NCI-H1436 treated with DMSO at 0.1 percent for 48 hours (cell line): Measurements from ENCODE around the gene MFF.
"Not testable (repeated sequence)": the region's sequence is repeated elsewhere in the genome, so short reads cannot be mapped to it uniquely, and the experiment has no call there.

Experiments used
- DNase-seq: peaks from one replicate; lab custom pipeline; 2025; lab: John Stamatoyannopoulos, UW

Gene MFF

DNA sequence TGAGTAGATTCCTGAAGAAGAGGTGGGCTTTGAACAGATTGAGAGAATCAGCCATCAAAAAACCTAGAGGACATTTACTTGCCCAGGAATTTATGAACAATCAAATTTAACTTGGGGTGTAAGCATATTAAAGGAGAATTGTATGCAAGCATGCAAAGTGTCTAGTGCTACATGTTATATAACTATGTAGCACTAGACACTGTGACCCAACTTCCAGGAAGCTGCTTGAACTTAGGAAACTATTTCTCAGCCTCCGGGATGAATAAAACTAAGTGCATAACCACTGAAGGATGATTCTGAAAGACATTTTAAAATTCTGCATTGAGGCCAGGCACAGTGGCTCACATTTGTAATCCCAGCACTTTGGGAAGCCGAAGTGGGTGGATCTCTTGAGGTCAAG, 12.4 kb downstream of the MFF start:
- no peak for DNase-seq

DNA sequence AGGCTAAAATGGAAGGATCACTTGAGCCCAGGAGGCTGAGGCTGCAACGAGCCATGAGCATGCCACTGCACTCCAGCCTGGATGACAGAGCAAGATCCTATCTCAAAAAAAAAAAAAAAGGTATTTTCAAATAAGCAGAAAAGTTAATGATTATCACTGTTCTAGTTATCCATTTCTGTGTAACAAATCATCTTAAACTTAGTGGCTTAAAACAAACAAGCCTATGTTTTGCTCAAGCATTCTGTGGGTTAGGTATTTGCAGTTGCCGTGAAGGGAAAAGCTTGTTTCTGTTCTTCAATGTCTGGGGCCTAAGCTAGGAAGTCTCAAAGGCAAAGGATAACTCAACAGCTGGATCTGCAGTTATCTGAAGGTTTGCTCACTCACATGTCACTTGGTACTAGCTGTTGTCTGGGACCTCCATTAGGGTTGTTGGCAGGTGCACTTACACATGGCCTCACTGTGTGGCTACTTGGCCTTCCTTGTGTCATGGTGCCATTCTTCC, 14.1 kb downstream of the MFF start:
- no peak for DNase-seq

DNA sequence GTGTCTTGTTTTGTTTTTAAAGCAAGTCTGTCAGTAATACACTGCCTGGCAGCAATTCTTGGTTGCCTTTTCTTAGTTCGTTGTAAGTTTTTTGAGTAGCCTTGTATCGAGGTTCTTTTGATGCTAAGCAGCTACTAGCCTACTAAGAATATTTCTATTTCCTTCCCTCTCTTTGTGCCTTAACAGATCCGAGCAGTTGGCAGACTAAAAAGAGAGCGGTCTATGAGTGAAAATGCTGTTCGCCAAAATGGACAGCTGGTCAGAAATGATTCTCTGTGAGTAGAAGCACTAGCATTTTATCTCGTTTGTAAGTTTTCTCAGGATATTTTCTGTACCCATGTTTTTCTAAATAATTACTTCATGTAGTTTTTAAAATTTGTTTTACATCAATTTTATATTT, 15.1 kb downstream of the MFF start:
- no peak for DNase-seq

DNA sequence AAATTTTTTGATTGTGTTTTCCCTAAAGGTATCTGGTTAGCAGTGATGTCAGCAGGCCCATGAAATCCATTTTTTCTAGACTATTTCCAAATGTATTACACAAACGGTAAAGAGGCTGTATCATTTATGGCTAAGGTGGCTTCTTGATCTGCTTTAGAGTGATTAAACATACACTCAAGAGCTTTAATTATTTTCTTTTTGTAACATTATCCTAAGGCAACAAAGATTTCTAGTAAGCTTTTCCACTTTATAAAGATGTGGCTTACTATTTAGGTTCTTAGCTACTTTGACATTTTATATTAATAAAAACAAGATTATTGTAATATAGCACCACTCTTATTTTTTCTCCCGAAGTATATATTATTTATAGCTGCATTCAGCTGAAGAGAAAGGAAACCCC, 16.5 kb downstream of the MFF start:
- no peak for DNase-seq

DNA sequence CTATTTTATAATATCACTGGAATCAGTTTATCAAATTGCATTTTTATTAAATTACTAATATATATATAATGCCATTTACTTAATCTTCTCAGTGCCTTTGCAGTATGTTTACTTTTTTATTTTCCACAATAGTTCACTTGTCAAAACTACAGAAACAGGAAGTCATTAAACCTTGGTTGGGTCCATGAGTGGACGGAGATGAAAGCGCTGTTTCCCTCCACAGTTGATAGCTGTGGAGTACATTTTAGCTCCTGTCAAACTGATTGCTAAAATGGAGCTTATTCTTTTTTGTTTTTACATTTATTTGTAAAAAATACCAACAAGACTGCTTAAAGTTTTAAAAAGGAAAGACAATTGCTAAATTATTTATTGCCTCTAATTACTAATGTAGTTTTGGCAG, 19.2 kb downstream of the MFF start:
- no peak for DNase-seq

DNA sequence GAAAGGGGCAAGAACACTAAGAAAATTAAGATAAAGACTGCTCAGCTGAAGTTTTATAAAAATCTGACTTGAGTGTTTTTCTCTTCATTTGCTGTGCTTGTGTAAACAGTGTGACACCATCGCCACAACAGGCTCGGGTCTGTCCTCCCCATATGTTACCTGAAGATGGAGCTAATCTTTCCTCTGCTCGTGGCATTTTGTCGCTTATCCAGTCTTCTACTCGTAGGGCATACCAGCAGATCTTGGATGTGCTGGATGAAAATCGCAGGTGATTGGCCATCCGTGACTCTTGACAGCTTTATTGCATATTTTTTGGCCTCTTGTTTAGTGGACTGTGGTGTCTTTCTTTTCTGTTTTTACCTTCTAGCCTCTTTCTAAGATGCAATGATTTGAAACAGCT, 22.1 kb downstream of the MFF start:
- no peak for DNase-seq

DNA sequence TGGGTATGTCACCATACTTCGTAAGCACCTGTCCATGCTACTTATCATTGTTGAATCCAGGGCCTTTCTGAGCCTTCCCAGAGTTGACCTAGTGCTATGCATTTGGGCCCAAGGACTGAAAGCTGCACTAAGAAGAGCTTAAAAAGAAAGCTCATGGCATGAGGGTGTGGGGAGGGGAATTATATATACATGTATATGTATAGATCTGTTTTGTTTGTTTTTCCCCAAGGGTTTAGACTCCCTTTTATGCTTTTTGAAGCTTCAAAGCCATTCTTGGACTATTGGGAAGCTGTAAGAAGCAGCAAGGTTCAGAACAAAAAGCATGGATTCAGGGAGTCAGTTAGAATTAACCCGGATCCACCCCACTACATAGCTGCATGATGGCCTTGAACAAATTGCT, 23.3 kb downstream of the MFF start:
- DNase-seq = no peak

DNA sequence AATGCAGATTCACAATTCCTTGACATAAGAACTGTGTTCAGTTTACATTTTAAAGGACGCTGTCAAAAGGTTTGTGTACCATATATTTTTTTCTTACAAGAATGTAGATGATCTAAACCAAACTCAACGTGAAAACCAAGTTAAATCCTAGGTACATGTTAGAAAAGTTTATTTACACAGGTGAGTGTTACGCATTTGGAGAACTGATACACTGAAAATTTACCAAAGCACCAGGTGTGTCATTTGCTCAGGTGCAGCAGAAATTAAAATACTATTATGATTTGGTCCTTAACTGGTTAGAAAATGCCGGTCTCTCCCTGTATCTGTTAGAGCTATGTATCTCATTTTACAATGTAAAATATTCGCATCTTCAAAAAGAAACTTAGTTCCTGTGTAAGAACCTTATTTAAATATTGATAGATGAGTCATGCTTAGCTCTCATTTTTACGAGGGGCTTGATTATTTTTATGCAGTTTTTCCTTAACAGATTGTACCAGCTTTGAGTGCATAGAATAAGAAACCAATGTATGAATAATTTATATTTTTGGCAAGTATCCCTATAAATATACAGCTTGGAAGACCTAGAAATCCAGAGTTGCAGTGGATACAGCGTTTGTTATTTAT, 25.1 kb downstream of the MFF start:
- DNase-seq = no peak

DNA sequence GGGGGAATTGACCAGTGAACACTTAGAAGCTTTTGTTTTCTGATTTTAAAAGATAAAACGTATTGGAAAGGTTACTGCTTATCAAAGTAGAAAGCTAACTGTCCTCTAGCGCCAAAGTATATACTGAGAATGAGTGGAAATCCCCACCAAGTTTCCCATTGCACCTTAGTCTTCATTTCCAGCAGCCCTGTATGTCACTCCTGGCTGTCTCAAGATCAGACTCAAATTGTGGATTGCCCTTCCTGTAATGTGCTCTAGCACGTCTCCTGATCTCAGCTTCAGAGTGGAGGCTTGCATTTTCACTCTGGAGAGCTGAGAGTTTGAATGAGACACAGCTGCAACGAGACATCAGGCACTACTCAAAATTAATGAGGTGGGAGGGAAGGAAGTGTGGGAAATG, 26.6 kb downstream of the MFF start:
- DNase-seq = no peak

DNA sequence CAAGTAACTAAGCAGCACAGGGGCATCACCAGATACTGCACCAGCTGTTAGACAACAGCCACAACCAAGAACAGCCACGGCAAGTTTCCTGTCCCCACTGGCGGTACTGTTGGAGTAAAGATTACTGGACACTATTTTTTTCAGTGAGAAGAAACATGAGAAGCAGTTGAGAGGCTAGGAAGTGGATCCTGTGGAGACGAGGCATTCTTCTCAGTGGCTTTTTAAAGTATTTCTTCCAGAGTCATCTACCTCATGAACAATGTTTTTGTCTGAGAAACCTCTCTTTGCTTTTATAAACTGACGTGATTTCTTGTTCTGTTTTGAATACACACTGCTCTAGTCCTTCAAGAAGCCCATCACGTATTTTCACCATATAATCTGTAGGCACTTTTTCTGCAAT, 35.3 kb downstream of the MFF start:
- DNase-seq = no peak

DNA sequence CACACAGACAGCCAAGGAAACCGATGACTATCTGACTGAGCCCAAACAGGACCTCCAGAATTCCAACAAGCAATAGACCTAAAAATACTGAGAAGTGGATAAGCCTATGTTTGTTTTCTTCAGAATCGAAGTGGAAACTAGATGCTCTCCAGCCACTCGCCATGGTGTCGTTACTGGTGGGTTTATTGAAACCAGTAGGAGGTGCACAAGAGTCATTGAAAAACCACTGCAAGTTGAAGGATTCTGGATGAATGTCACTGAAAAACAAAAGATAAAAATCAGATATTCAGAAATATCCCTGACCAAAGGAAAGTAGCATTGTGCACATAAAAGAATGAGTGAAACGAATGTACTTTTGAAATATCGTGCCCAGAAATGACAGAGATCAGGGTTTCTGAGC, 38.7 kb downstream of the MFF start:
- no peak for DNase-seq

DNA sequence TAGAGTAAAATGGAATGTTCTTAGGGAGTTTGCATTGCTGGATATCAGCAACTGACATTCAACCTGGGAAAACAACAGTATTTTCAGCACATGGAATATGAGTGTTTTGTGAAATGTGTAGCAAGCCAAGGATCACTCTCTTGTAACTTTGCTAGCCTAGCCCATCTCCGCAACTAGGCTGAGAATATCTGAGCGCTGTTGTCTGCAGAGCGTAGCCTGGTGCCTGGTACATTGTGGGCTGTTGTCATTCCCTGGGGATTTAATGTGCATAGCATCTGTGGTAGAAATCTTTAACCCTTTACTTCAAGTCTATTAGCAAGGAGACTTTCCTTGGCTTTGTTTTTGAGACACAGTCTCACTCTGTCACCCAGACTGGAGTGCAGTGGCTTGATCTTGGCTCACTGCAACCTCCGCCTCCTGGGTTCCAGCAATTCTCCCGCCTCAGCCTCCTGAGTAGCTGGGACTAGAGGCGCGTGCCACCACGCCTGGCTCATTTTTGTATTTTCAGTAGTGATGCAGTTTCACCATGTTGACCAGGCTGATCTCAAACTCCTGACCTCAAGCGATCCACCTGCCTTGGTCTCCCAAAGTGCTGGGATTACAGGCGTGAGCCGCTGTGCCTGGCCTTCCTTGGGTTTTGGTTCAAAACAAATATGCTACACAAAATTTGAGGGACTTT, 39.7 kb downstream of the MFF start:
- DNase-seq = not testable (repeated sequence)

DNA sequence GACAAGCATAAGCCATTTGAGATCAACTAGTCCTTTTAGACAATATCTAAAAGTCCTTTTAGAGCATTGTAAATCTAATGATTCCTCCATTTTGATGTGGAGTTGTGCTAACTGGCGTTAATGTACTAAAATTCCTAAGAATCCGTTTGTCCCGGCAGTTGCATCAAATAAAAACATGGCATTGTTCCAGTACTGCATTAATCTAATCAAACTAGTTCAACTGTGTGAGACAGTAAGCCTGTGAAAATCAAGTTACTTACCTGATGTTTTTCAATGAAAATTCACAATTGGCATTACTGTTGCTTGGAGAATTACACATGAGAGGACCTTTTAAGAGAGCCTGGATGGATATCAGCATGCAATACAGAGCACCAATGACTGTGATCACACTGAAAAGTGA, 40.8 kb downstream of the MFF start:
- DNase-seq = no peak

DNA sequence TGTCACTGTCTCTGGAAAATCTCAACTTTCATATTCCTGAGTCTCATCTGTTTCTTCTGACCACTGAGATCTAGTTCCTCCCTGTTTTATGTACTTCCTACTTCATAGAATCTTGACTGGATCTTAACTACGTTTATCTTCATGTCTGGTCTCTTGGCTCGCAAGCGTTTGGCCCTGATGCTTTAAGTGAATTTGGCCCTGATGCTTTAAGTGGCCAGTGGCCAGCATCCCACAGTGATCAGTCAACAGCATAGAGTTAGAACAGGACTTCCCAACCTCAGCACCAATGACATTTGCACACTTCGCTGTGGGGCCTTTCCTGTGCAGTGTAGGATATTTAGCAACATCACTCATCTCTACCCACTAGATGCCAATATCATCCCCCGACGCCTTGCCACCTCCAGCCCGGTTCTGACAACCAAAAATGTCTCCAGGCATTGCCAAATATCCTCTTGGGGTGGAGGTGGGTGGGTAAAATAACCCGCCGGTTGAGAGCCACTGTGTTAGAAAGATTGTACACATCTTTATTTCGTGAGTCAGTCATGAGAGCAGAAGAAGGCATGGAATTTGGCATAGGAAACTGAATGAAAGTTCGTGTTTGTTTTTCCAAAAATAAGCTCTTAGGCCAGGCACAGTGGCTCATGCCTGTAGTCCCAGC, 41.8 kb downstream of the MFF start:
- DNase-seq = no peak

DNA sequence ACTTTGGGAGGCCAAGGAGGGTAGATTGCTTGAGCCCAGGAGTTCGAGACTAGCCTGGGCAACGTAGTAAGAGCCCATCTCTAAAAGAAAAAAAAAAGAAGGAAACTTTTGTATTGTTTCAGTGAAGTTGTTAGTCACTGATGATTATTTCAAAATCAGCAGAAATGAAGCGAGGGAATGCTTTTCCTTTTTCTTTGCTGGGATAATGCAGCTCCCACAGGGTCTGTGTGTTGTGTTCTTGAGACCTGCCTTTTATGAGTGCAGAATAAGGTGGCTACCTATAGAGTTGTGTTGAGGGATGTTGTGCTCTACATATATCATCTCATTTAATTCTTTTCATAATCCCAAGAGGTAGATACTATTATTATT, 42.4 kb downstream of the MFF start:
- DNase-seq = no peak

DNA sequence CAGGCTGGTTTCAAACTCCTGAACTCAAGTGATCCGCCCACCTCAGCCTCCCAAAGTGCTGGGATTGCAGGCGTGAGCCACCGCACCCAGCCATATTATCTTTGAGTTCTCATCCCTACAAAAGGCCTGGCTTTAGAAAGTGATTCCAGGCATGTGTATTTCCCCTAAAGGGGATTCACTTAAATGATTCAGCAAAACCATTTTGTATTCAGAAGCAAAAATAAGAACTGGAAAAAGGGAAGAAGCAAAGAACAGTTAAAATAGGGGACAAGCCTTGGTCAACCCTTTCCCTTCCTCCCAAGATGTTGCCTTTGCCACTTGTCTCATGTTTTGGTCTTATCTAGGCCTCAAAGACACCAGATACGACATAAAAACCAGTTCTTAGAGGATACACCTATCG, 43.5 kb downstream of the MFF start:
- no peak for DNase-seq

DNA sequence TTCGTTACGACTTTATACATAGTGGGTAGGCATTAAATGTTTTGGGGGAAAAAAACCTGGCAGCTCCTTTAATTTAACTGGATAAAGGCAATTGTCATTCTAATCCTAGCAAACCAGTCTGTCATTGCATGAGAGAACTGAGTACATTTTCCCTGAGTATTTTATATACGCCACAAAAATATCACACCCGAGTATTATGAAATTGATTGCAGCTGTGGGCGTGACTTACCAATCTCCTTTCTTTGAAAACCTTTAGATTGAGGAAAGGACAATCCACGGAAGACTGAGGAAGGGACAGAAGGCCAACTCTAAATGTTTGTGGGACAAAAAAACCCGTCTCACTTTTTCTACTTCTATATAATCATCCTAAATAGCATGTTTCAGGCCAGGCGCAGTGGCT, 45.0 kb downstream of the MFF start:
- no peak for DNase-seq

DNA sequence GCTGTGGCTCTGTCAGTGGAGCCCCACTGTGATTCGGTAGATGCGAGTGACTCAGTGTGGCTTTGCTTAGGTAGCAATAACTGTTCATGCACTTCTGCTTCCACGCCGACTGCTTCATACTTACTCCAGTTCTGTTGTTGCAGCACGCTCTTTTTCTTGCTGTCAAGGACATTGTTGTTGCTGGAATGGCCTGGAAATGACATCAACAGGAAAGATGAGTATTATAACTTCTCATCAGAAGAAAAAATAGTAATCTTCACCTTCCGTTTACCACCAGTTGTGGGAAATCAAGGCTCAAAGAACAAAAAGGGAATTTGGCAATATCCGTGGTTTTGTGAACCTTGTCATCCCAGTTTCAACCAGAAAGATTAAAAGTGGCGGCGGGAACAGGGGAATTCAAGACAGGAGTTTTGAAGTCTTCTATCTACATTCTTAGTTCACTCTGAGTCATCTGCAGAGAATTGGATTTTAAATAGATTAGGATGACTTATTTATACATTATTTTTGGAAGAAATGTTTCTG, 45.8 kb downstream of the MFF start:
- DNase-seq = no peak

DNA sequence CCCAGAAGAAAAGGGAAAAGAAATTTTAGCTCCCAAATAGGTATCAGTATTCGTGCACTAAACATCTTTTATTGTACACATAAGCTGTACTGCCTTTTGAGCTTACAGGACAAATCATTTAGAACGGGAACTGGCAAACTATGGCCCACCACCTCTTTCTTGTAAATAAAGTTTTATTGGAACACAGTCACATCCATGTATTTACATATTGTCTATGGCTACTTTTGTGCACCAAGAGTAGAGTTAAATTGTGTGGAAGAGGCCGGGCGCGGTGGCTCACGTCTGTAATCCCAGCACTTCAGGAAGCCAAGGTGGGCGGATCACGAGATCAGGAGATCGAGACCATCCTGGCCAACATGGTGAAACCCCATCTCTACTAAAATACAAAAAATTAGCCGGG, 48.3 kb downstream of the MFF start:
- DNase-seq = no peak

DNA sequence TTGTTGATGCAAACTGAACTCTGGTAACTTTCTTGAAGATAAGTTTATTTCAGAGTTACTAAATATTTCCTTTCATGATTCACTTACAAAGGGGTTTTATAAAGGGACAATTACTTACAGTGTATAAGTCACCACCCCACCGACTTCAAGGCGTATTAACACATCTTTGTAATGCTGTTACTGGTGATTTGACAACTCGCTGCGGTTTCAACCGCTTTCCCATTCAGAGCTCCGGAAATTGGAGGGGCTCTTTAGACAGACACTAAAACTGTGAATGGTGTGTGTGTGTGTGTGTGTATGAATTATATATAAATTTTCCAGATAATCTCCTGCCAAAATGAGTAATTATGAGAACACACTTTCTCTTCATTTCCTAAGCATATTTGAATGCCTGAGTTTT, 49.1 kb downstream of the MFF start:
- DNase-seq = no peak

DNA sequence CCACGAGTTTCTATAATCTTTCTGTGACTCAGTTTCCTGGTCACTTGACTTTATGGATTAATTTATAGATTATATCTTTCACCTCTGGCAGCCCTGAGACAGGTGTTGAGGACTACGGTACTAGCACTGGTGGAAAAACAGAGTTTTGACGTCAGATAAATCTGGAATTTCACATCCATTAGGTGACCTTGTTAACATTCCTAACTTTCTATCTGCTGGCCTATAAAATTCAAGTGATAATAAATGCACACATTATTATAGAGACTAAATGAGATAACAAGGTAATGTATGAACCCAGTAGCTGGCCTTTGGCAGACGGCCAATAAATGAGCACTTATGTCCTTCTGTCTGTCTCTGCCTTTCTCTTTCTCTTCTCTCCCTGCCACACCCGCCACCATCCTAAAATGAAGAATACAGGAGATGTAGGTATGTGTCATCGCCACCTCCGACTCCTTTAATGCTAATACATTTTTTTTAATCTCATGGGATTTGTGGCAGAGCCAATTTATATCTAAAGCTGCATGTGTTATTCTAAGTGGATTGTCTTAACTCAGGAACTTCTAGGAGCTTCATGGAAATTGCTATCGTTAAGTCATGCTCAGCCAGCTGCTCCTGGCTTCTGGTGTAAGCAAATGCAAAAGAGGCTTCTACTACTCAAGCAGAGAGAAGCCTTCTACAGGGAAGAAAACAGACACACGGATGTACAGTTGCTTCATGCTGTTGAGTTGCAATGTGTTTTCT, 51.8 kb downstream of the MFF start:
- DNase-seq = no peak

DNA sequence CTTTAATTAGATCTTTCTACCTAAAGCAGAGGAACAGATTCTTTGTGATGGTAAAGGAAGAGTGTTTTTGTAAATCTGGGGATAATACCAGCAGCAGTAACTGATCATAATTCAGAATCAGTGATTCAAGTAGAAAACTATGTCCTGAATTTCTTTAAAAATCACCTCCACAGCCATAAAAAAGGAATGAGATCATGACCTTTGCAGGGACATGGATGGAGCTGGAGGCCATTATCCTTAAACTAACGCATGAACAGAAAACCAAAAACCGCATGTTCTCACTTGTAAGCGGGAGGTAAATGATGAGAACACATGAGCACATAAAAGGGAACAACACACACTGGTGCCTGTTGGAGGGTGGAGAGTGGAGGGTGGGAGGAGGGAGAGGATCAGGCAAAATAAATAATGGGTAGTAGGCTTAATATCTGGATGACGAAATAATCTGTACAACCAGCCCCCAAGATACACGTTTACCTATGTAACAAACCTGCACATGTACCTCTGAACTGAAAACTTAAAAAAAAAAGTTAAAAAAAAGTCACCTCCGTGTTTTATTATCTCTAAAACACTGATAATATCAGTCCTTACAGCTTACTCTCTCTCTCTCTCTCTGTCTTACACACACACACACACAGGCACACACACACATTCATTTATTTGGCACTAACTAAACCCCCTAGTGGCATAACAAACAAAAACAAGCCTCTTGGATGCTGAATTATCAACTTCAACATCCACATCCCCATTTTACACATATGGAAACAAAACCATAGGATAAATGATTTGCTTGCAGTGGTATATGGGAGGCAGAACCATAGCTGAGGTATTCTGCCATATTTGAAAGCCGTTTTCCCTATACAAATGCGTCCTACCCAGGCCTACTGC, 52.7 kb downstream of the MFF start:
- DNase-seq = no peak
